ENCODE data around the gene NOB1. TPM values are rescaled to one million over a fixed set of nuclear protein-coding genes. Genes with fewer than 3 reads are reported as not detected.

The NOB1 gene
- 20.2 and 21.8 TPM in 2 replicates for total RNA-seq

DNA sequence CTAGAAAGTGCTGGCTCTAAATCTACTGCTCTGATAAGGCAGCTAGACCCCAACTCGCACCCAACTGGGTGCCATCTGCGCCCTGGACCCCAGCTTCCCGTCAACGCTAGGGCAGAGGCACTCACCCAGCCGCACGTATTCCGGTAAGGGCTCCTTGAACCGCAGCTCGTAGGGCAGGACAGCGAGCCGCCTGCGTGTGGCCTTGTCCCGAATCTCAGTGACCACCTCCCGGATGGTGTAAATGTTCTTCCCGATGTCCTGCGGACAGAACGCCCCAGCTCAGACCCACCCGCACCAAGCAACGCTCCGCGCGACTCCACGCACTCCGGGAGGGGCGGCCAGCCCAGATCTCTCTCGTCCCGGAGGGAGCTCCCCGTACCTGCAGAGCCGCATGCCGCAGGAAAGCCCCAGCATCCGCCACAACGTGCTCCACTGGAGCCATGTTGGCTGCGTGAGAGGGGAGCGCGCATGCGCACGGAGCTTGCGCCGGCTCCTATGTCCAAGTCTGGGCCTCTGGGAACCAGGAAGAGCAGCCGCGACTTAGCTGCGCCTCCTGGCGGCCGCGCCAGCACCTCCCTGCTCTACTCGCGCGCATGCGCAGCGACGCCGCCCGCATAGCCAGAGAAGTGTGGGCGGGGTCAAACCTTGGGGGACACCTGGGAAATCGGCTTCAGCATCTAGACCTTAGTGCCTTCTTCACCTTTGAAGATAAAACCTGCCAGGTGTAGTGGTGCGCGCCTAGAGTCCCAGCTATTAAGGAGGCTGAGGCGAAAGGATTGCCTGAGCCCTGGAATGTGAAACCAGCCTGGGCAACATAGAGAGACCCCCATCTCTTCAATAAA lies at the start of gene NOB1:
Gene NOB1 (minus strand): TSS at position 458 of the 842 bp plus-strand sequence. CDS start 16 bp downstream, at position 442.

DNA sequence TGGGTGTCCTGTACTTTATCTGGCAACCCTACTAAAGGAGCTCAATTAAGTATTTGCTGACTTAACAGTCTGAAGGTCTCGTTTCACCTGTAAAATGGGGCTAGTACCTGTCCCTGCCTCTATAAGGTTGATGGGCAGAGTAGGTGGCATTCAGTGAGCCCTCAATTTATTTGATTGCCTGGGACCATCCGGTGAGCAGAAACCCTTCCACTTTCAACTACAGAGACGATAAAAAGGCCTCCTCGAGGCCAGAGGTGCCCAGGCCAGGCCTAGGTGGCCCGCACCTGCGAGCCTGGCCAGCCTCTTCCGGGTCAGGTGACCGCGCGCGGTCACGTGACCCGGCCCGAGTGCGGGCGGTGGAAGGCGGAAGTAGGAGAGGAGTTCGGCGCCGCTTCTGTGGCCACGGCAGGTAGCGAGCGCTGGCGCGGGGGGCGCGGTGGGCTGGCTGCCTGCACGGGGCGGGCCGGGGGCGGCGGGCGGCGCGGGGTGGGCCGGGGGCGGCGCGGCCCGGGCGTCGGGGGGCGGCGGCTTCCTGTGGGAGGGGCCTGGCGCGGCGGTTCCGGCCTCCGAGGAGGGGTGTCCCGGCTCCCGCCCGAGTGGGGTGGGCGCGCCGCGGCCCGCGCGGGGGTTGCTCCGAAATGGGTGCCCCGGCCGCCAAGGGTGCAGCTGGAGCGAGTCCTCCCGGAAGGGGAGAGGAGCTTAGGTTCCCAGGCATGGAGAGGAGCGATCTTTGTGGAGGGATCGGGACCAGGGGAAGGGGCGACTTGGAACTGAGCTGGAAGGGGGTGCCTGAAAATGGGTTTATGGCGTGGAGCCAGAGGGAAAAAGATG lies 7.5 kb upstream of the NOB1 start, which contains the start of gene WWP2:
Gene WWP2 (plus strand): TSS at position 350 of the 831 bp plus-strand sequence. CDS start 24,679 bp downstream, outside the sequence.

DNA sequence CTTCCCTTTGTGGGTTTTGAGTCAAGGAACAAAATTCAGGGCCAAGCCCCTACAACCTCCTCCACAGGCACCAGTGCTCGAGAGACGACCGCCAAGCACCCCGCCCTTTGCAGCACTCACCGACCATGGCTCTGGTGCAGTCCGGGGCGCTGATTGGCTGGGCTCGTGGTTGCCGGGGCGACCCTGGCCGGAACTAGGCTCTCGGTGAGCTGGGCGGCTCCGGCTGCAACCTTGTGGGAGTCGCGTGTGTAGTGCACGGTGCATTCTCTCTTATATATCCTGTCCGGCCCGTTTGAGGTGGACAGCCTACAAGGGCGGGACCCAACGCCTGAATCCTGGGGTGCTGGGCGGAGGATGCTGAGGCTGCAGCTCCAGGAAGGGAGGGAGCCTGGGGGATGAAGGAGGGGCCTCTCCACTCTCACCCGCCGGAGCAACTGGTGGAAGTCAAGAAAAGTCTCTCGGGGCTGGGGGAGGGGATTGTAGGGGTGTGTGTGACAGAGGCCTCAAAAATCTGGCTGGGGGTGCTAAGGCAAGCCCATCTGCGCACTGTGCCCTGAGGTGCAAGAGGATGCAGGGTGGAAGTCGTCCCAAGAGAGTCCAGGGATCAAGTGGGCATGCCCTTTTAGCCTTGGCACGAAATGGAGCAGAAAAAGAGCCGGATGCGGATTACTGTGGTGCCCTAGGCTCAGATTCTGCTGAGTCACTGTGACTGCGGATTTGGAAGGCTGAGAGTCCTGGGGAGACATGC lies 28.2 kb downstream of the NOB1 start, which contains the start of gene NQO1:
Gene NQO1 (minus strand): TSS at position 248 of the 748 bp plus-strand sequence. CDS start 121 bp downstream, at position 127.

Other genes starting within 250 kb of the NOB1 start
- gene NFAT5, start 189.0 kb downstream of the NOB1 start, total RNA-seq = 12.9 and 13.9 TPM in 2 replicates
- 547 and 816 TPM in 2 replicates for gene NQO1, start 28.4 kb downstream of the NOB1 start, total RNA-seq
- gene WWP2, start 7.4 kb upstream of the NOB1 start, total RNA-seq = 12.9 and 14.1 TPM in 2 replicates
- 0.37 TPM in 1 of 2 replicates, not detected in the other for gene CLEC18A, start 196.4 kb upstream of the NOB1 start, total RNA-seq

Data from smooth muscle cell of bladder (primary cell).